Gastroesophageal sphincter (tissue), 3 donors: ENCODE data around the gene COL12A1.

ENCODE experiments used
- EP300 ChIP-seq: sonication (generic); formaldehyde crosslinking; IDR thresholded peaks from one replicate; pipeline ENCODE4 v1.6.1; 2017; ENCODE audit warnings: antibody characterized with exemption, mild to moderate bottlenecking
- POLR2A ChIP-seq, 2 donors: fragments of 450-650 bp; IDR thresholded peaks; one replicate each; pipeline ENCODE4 v1.6.1; 2017; ENCODE audit warnings: antibody characterized with exemption in 2 of 2, mild to moderate bottlenecking in 2 of 2, moderate library complexity in 1 of 2
- POLR2AphosphoS5 ChIP-seq: sonication (generic); formaldehyde crosslinking; IDR thresholded peaks from one replicate; pipeline ENCODE4 v1.6.1; 2017; ENCODE audit warnings: antibody characterized with exemption
- TF ChIP-seq, protein P1 (sequence below), 4 experiments: fragments of 200-600 bp in 2 of 4; fragments of 450-650 bp in 2 of 4; sonication (generic) in 1 of 4; IDR thresholded peaks; one replicate each; pipeline ENCODE4 v1.5.1; 2017 to 2019; ENCODE audit warnings: antibody characterized with exemption in 4 of 4, mild to moderate bottlenecking in 2 of 4, moderate library complexity in 2 of 4

DNA sequence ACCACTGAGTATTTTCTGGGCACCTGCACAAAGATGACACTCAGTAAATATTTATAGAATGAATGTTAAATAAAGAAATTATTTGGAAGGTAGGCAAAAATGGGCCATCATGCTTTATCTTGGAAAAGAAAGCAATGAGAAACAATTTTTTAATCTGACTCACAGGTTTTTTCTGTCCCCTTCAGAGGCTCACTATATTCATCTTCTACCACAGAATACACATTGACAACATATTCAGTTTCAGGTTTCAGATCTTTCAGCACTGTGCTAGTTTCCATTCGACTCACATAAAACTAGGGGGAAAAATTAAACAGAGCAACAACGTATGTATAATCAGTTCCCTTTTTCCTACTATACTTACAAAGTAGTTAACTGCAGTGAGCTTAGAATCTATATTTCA, 58.3 kb downstream of the COL12A1 start:
- TF ChIP-seq POLR2A (IDR thresholded peaks at IDR 0.05) (no peak), POLR2AphosphoS5 (no peak), EP300 (no peak)
- TF ChIP-seq, protein P1, sequence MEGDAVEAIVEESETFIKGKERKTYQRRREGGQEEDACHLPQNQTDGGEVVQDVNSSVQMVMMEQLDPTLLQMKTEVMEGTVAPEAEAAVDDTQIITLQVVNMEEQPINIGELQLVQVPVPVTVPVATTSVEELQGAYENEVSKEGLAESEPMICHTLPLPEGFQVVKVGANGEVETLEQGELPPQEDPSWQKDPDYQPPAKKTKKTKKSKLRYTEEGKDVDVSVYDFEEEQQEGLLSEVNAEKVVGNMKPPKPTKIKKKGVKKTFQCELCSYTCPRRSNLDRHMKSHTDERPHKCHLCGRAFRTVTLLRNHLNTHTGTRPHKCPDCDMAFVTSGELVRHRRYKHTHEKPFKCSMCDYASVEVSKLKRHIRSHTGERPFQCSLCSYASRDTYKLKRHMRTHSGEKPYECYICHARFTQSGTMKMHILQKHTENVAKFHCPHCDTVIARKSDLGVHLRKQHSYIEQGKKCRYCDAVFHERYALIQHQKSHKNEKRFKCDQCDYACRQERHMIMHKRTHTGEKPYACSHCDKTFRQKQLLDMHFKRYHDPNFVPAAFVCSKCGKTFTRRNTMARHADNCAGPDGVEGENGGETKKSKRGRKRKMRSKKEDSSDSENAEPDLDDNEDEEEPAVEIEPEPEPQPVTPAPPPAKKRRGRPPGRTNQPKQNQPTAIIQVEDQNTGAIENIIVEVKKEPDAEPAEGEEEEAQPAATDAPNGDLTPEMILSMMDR (IDR thresholded peaks at IDR 0.05) = no peak
